ENCODE measurements around the gene WNT4. TPM values are rescaled to one million over a fixed set of nuclear protein-coding genes. Genes with fewer than 3 reads are reported as not detected.

Gene WNT4
- total RNA-seq, 1 donor from 2014 or later = not detected

DNA sequence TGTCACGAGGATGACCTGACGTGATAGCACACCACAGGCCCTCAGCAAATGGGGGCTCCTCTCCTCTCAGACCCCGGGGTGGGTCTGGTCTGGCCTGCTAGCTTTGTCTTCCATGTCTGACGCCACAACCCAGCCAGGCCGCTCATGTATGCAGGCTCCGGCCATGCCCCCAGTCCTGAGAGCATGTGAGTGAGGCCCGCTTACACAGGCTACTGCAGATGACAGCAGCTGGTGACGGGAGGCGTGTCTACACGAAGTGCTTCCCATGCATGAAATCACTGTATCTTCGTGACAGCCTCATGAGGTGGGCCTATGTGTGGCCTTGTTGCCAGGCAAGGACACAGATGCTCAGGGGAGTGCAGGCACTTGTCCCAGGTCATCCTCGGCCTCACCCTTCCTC lies 16.4 kb downstream of the WNT4 start:
- Histone ChIP-seq H4K20me1 (ENCODE audit: low read depth) (peaks cover 39% of the 10 kb centered on the region), H3K9ac (no peak overlapping the region), H2AFZ (replicated peaks) (no peak overlapping the region), H3K79me2 (ENCODE audit: low read depth) (no peaks in the 10 kb centered on the region), H3F3A (ENCODE audit: low read depth) (no peaks in the 10 kb centered on the region), H3K27ac (no peak overlapping the region), H3K36me3 (no peaks in the 10 kb centered on the region), H3K4me1 (peaks cover 9% of the 10 kb centered on the region), H3K27me3 (no peaks in the 10 kb centered on the region), H3K9me3 (ENCODE audit: low read depth) (no peaks in the 10 kb centered on the region), H3K4me3 (no peak overlapping the region), H3K4me2 (no peak overlapping the region)
- Mint-ChIP-seq H3K36me3 (peaks cover 29% of the 10 kb centered on the region), H3K27me3 (ENCODE audit: insufficient read depth, low read depth) (no peaks in the 10 kb centered on the region), H3K9me3 (no peaks in the 10 kb centered on the region), H3K4me3 (no peak overlapping the region), H3K4me1 (peaks cover 22% of the 10 kb centered on the region), H3K27ac (no peak overlapping the region)
- no peak for DNase-seq (ENCODE audit: low spot score)
- TF ChIP-seq, protein P1, sequence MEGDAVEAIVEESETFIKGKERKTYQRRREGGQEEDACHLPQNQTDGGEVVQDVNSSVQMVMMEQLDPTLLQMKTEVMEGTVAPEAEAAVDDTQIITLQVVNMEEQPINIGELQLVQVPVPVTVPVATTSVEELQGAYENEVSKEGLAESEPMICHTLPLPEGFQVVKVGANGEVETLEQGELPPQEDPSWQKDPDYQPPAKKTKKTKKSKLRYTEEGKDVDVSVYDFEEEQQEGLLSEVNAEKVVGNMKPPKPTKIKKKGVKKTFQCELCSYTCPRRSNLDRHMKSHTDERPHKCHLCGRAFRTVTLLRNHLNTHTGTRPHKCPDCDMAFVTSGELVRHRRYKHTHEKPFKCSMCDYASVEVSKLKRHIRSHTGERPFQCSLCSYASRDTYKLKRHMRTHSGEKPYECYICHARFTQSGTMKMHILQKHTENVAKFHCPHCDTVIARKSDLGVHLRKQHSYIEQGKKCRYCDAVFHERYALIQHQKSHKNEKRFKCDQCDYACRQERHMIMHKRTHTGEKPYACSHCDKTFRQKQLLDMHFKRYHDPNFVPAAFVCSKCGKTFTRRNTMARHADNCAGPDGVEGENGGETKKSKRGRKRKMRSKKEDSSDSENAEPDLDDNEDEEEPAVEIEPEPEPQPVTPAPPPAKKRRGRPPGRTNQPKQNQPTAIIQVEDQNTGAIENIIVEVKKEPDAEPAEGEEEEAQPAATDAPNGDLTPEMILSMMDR (IDR thresholded peaks at IDR 0.05) = no peak
- no peak for TF ChIP-seq EZH2 (IDR thresholded peaks at IDR 0.05)
- TF ChIP-seq EZH2phosphoT487 (IDR thresholded peaks at IDR 0.05) = no peak

DNA sequence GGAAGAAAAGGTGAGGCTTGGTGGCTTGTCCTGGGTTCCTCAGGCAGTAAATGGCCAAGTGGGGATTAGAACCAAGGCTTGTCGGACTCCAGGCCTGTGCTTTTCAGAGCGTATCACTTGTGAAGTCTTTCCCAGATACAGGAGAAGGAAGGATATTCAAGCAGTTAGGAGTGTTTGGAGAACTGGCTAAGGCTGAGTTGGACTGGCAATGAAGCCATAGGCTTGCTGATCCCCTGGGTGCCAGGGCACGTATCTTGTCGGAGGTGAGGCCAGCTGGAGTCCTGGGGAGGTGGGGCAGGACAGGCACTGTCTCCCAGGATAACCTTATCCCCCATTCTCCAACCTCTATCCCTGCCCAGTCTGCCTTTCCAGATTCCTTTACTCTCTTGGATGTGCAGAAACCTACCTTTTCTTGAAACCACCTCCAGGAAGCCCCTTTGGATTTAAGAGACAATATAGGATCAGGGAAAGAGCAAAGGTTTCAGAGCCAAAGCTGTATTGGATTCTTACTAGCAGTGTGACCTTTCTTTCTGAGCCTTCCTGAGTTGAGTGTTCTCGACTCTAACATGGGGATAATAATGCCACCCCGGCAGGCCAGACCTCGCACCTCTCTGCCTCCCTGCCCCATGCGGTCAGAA lies 18.2 kb downstream of the WNT4 start:
- no peak for TF ChIP-seq EZH2phosphoT487 (IDR thresholded peaks at IDR 0.05)
- TF ChIP-seq, protein P1 (IDR thresholded peaks at IDR 0.05) = no peak
- no peak for TF ChIP-seq EZH2 (IDR thresholded peaks at IDR 0.05)
- H3F3A ChIP-seq (ENCODE audit: low read depth) = peaks cover under 1% of the 10 kb centered on the region
- H3K4me3 ChIP-seq = no peak overlapping the region
- H3K9me3 ChIP-seq (ENCODE audit: low read depth) = no peaks in the 10 kb centered on the region
- H3K9ac ChIP-seq = no peak overlapping the region
- no peaks in the 10 kb centered on the region for H3K27me3 ChIP-seq
- Mint-ChIP-seq H3K27ac (no peak overlapping the region), H3K27me3 (ENCODE audit: insufficient read depth, low read depth) (peaks cover 2% of the 10 kb centered on the region), H3K36me3 (peaks cover 31% of the 10 kb centered on the region), H3K4me3 (no peak overlapping the region), H3K9me3 (no peaks in the 10 kb centered on the region), H3K4me1 (peaks cover 29% of the 10 kb centered on the region)
- no peaks in the 10 kb centered on the region for H3K36me3 ChIP-seq
- H4K20me1 ChIP-seq (ENCODE audit: low read depth) = peaks cover 38% of the 10 kb centered on the region
- no peak overlapping the region for H2AFZ ChIP-seq (replicated peaks)
- H3K79me2 ChIP-seq (ENCODE audit: low read depth) = no peaks in the 10 kb centered on the region
- H3K4me1 ChIP-seq = peaks cover 15% of the 10 kb centered on the region
- no peak overlapping the region for H3K27ac ChIP-seq
- no peak overlapping the region for H3K4me2 ChIP-seq
- DNase-seq (ENCODE audit: low spot score) = no peak

DNA sequence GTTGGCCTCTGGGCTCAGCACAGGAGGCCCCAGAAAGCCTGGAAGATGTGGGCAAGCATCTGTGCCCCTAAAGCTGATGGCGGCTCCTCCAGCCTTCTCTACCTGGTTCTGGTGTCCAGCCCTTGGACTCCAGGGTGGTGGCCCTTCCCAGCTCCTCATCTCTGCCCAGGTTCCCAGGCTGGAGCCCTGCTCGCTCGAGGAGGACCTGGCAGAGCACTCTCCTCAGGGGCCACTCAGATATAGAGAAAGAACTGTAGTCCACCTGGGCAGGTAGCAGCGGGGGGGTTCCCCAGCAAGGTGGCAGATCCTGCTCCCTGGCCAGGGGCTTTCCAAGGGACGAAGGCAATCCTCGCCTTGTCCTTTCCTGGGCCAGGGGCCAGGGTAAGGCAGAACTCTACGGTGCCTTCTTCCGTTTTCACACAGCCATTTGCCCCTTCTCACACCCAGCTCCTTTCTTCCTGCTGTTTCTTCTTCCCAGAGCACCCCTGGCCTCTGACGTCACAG lies 18.9 kb downstream of the WNT4 start:
- Histone ChIP-seq H3K36me3 (no peaks in the 10 kb centered on the region), H3K4me3 (no peak overlapping the region), H3K9me3 (ENCODE audit: low read depth) (no peaks in the 10 kb centered on the region), H2AFZ (replicated peaks) (no peak overlapping the region), H3K79me2 (ENCODE audit: low read depth) (no peaks in the 10 kb centered on the region), H3F3A (ENCODE audit: low read depth) (peaks cover 2% of the 10 kb centered on the region), H3K9ac (no peak overlapping the region), H3K27me3 (no peaks in the 10 kb centered on the region), H3K27ac (no peak overlapping the region), H3K4me2 (no peak overlapping the region), H4K20me1 (ENCODE audit: low read depth) (peaks cover 42% of the 10 kb centered on the region), H3K4me1 (peaks cover 15% of the 10 kb centered on the region)
- Mint-ChIP-seq H3K4me3 (no peak overlapping the region), H3K27me3 (ENCODE audit: insufficient read depth, low read depth) (peaks cover 4% of the 10 kb centered on the region), H3K4me1 (peaks cover 30% of the 10 kb centered on the region), H3K27ac (no peak overlapping the region), H3K9me3 (no peaks in the 10 kb centered on the region), H3K36me3 (peaks cover 31% of the 10 kb centered on the region)
- no peak for TF ChIP-seq EZH2 (IDR thresholded peaks at IDR 0.05)
- TF ChIP-seq, protein P1 (IDR thresholded peaks at IDR 0.05) = no peak
- no peak for TF ChIP-seq EZH2phosphoT487 (IDR thresholded peaks at IDR 0.05)
- no peak for DNase-seq (ENCODE audit: low spot score)

Measured in neural progenitor cell (in vitro differentiated cells).